Ishikawa (cell line): ENCODE results near the gene XPO5.

Experiments
- CEBPB ChIP-seq: IDR thresholded peaks from 2 replicates; pipeline ENCODE4 v1.6.1; 2012
- CREB1 ChIP-seq: IDR thresholded peaks from 2 replicates; pipeline ENCODE4 v1.6.1; 2012; ENCODE audit warnings: low read depth
- EGR1 ChIP-seq: IDR thresholded peaks from 2 replicates; pipeline ENCODE4 v1.6.1; 2012
- EP300 ChIP-seq: IDR thresholded peaks from 2 replicates; pipeline ENCODE4 v1.6.1; 2012; ENCODE audit warnings: borderline replicate concordance
- FOXM1 ChIP-seq: IDR thresholded peaks from 2 replicates; pipeline ENCODE4 v1.6.1; 2012; ENCODE audit warnings: low read depth, borderline replicate concordance
- NFIC ChIP-seq: IDR thresholded peaks from 2 replicates; pipeline ENCODE4 v1.6.1; 2012
- RAD21 ChIP-seq: IDR thresholded peaks from 2 replicates; pipeline ENCODE4 v1.6.1; 2012; ENCODE audit warnings: low read depth
- TAF1 ChIP-seq: IDR thresholded peaks from 2 replicates; pipeline ENCODE4 v1.6.1; 2012; ENCODE audit warnings: low read depth, mild to moderate bottlenecking
- TCF12 ChIP-seq: IDR thresholded peaks from 2 replicates; pipeline ENCODE4 v1.6.1; 2012; ENCODE audit warnings: low read depth
- TEAD4 ChIP-seq: IDR thresholded peaks from 2 replicates; pipeline ENCODE4 v1.6.1; 2012
- YY1 ChIP-seq: IDR thresholded peaks from 2 replicates; pipeline ENCODE4 v1.6.1; 2012; ENCODE audit warnings: low read depth
- ZBTB7A ChIP-seq: IDR thresholded peaks from 2 replicates; pipeline ENCODE4 v1.6.1; 2012; ENCODE audit warnings: low read depth
- TF ChIP-seq, protein P1 (sequence below): IDR thresholded peaks from 2 replicates; pipeline ENCODE4 v1.6.1; 2012
- TF ChIP-seq, protein P2 (sequence below): IDR thresholded peaks from 2 replicates; pipeline ENCODE4 v1.6.1; 2012
- TF ChIP-seq, protein P3 (sequence below): IDR thresholded peaks from 2 replicates; pipeline ENCODE4 v1.6.1; 2012; ENCODE audit warnings: low read depth, mild to moderate bottlenecking

The XPO5 gene

DNA sequence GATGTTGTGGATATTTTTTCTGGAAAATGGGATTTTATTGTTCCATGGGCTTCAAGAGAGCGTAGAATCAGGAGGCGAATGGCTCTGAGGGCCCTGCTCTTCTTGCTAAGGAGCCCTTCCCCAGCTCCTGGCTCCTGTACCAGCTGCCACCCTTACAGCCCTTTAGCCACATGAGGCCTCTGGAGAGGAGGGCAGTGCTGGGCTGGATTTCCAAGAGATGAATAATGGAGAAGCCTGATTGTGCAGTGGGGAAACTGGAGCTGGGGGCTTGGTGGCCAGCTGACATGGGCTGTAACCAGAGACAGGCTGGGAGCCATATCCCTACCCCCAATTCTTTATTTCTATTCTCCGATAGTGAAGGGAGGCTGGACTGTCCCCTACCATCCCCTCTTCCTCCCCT is 74.9 kb downstream of the XPO5 start:
- TF ChIP-seq EP300 (no peak), YY1 (no peak), CEBPB (no peak), TAF1 (no peak), ZBTB7A (no peak), CREB1 (no peak), FOXM1 (no peak), EGR1 (no peak), TEAD4 (no peak), RAD21 (no peak), NFIC (no peak), TCF12 (no peak)
- TF ChIP-seq, protein P1, sequence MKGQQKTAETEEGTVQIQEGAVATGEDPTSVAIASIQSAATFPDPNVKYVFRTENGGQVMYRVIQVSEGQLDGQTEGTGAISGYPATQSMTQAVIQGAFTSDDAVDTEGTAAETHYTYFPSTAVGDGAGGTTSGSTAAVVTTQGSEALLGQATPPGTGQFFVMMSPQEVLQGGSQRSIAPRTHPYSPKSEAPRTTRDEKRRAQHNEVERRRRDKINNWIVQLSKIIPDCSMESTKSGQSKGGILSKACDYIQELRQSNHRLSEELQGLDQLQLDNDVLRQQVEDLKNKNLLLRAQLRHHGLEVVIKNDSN, result no peak
- TF ChIP-seq, protein P2, sequence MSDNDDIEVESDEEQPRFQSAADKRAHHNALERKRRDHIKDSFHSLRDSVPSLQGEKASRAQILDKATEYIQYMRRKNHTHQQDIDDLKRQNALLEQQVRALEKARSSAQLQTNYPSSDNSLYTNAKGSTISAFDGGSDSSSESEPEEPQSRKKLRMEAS, result no peak
- TF ChIP-seq, protein P3, sequence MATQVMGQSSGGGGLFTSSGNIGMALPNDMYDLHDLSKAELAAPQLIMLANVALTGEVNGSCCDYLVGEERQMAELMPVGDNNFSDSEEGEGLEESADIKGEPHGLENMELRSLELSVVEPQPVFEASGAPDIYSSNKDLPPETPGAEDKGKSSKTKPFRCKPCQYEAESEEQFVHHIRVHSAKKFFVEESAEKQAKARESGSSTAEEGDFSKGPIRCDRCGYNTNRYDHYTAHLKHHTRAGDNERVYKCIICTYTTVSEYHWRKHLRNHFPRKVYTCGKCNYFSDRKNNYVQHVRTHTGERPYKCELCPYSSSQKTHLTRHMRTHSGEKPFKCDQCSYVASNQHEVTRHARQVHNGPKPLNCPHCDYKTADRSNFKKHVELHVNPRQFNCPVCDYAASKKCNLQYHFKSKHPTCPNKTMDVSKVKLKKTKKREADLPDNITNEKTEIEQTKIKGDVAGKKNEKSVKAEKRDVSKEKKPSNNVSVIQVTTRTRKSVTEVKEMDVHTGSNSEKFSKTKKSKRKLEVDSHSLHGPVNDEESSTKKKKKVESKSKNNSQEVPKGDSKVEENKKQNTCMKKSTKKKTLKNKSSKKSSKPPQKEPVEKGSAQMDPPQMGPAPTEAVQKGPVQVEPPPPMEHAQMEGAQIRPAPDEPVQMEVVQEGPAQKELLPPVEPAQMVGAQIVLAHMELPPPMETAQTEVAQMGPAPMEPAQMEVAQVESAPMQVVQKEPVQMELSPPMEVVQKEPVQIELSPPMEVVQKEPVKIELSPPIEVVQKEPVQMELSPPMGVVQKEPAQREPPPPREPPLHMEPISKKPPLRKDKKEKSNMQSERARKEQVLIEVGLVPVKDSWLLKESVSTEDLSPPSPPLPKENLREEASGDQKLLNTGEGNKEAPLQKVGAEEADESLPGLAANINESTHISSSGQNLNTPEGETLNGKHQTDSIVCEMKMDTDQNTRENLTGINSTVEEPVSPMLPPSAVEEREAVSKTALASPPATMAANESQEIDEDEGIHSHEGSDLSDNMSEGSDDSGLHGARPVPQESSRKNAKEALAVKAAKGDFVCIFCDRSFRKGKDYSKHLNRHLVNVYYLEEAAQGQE, result no peak

DNA sequence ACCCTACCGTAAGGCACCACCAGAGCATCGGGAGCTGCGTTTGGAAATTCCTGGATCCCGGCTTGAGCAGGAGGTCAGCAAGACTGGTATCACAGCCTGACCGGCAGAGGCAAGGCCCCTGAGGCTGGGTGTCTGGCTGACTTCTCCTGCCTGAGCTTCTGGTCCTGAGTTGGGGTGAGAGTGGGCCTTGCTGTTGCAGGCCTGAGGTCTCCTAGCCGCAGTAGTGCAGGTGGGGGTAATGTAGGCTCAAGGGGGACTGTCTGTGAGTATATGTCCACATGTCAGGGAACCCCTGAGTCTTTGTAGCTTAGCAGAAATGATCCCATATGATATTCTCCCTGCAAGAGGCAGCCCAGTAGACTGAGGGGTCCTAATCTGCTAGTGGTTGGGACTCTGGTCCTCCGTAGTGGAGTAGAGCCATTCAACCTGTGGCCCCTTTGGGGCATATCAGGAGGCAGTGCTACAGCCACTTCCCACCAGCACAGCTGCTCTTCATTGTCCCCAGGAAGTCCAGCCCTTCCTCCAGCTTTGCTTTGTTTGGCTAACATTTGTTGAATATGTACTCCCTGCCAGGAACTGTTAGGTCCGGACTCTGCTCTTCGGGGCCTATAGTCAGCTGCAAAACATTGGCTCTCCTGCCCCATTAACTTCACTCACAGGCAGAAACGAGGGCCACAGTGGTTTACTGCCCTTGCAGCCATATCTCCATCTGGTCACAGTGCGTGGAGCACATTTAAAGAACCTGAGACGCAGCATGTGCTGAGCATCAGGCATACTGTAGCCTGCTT is 76.6 kb downstream of the XPO5 start:
- no peak for TF ChIP-seq YY1
- TF ChIP-seq ZBTB7A, result no peak
- no peak for TF ChIP-seq TCF12
- TF ChIP-seq, protein P1, result no peak

DNA sequence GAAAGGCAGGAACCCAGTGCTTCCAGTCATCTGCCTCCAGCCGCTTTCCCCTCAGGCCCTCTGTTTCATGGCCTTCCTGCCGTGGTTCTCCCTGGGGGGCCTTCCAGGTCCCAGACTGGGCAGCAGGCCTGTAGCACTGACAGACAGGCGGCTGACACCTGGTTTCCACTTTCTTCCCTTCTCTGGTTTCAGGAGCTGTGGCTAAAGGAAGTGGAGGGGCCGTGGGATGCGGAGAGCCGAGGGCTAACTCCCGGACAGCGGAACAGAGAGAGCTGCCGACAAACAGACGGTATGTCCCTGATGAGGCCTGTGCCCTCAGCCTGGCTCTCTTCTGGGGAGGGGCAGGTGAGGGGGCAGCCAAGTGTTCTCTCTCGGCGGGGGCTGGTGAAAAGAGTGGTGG is 78.1 kb downstream of the XPO5 start:
- TF ChIP-seq NFIC (no peak), EP300 (no peak), ZBTB7A (no peak), TEAD4 (no peak), TCF12 (no peak)
- TF ChIP-seq, protein P1, result no peak
- TF ChIP-seq, protein P2, result no peak

DNA sequence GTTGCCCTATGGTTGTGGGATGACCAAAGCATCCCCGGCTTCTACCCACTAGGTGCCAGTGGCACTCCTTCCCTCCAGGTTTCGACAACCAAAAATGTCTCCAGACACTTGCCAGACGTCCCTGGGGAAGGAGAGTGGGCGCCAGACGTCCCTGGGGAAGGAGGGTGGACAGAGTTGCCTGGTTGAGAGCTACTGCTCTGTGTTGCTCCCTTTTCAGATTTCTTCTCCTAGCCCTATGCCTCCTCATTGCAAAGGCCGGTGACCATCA is 78.8 kb downstream of the XPO5 start:
- TF ChIP-seq TAF1 (no peak), YY1 (no peak), EP300 (no peak), FOXM1 (no peak), TEAD4 (no peak), TCF12 (no peak), RAD21 (no peak), ZBTB7A (no peak), CEBPB (no peak), CREB1 (no peak), NFIC (no peak), EGR1 (no peak)
- TF ChIP-seq, protein P1, result no peak
- TF ChIP-seq, protein P2, result no peak
- TF ChIP-seq, protein P3, result no peak
